Fibroblast of peridontal ligament (primary cell): ENCODE results near the gene THBS4.

Experiments
- DNase-seq: peaks from one replicate; pipeline ENCODE4 v3.0.0-alpha.2; 2010; ENCODE audit errors: extremely low read depth

THBS4 gene

DNA sequence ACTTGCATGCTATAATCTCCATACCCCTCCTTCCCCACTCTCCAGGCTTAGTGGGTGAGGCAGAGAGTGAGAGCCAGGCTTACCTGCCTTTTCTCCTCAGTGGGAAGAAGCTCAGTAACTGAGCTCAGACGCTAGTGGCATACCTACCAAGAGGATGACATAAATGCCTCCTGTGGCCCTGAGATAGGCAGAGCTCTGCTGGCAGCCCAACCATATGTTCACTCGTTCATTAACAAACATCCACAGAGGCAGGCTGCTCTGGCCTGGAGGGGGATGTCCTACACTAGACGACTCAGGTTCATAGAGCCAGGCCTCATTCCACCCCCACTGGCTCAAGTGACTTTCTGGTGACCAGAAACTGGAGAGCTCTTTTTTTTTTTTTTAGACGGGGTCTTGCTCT lies 81.3 kb downstream of the THBS4 start:
- DNase-seq: no peak

DNA sequence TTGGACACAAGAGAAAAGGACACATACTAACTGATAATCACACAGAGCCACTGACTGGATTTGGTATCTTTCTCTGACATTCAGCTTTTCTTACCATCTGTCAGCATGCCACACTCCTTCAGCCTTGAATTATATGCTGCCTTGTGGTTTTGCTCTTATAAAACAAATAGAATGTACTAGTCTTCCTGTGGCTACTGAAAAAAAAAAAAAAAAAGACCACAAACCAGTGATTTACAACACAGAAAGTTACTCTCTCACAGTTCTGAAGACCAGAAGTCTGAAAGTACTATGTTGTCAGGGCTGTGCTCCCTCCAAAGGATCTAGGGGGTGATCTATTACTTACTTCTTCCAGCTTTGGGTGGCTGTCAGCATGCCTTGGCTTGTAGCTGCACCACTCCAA lies 82.3 kb downstream of the THBS4 start:
- peak; percentile 24 for DNase-seq

DNA sequence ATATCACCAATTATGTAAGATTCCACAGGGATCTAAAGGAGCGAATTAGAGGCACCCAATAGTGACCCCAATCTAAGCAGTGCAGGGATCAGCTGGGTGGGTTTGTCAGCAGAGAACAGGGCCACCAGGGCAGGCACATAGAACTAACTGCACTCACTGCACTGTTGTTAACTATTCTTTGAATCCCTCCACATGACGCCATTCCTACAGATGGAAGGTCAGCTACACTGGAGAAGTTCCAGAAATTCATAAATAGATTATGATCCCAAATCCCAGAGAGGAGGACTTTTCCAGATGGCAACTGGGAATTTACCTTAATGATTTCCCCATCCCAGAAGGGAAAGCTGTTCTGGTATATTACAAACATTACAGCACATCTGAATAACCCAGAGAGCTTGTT lies 84.2 kb downstream of the THBS4 start:
- DNase-seq: no peak

DNA sequence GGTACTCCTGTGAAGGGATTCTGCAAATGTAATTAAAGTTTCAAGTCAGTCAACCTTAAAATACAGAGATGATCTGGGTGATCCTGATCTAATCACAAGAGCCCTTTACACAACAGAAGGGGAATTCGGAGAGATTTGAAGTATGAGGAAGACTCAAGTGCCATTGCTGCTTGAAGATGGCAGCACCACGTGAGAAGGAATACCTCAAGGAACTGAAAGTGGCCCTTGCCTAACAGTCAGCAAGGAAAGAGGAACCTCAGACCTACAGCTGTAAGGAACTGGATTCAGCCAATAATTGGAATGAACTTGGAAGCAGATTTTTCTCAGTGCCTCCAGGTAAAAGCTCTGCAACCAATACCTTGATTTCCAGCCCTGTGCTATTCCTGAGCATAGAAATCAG lies 87.4 kb downstream of the THBS4 start:
- DNase-seq: no peak

DNA sequence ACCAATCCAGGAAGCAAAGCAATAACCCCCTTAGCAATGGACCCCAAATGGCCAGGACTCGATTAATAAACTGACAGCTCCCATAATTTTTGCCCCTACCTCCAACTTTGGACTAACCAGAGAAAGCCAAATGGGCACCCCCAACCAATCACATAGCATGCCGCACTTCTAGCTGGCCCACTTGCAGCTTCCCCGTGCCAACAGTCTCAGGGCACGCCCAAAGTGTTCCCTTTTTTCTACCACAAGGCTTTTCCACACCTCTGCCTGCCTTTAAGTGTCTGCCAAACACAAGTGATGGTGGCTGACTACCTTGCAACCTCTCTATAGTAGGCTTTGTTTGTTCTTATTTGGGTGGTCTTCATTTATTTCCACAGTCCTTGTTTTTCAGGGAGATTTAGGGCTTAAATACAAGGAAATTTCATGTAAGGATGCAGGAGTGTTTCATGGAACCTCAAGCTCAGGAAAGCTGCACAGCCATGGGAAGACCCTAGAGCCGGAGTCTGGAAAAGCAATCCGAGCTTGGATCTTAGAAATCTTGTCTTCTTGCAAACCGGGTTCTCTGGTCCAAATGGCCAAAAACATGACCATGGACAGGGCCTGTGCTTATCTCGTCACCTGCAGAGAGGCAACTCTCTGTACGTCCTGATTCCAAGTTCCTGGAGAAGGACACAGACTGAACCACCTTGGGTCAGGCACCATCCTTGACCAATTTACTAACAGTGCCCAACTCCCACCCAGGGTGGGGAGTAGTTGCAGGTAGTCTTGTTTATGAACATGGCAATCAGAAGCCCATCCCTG lies 89.2 kb downstream of the THBS4 start:
- DNase-seq: no peak

DNA sequence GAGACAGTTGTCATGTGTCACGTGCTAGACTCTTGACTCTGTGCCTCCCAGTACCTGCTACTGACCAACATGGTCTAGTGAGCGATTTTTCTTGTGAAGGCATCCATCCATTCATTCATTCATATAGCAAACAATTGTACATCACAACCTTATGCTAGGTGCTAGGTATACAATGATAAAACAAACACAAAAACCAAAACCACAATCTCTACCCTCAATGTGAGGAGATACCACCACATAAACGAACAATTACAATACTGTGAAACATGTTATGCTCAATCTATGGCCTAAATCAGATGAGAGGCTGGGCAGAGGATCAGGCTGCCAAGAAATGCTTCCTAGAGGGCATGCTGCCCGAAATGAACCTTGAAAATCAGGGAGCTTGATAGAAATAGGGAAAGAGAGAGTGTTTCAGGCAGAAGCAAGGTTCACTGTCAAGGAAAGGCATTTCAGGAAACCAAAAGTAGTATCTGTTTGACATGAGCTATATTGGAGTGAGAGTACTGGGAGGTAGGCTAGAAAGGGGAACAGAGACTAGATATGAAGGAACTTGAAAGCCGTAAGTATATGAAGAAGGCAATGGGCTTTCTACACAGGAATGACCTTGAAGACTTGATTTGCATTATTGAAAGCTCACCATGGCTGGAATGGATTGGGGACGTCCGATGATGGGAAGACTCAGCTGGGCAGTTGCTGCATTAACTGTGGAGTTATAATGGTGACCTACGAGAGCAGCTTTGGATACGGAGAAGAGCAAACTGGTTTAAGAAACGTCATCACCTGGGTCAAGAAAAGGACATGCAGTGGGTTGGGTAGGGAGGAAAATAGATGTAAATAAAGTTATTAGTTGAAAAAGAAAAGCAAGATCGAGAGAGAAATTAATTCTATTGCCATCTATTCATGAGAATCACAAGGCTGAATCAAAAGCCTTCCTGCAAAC lies 90.1 kb downstream of the THBS4 start:
- no peak for DNase-seq

DNA sequence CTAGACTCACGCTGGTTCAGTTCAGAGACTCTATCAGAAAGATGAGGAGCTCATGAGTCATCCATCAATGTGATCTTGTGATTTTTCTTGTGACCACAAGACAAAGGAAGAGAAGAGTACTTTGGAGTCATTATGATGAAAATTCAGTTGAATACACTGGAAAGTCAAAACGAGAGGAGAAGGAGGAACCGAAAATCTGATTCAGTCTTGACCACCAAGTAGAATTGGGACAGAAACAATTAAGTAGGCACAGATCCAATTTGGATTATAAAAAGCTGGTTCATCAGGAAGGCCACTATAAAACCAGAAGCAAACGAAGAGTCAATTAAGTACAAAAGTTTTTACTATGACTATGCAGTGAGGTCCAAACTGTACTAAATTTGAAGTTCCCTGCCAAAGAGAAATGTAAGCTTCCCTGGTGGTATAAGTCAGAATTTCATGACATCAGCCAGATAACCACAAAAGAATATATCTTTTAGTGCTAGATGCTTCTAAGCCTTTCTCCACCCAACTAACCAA lies 90.9 kb downstream of the THBS4 start:
- DNase-seq: peak; percentile 89

DNA sequence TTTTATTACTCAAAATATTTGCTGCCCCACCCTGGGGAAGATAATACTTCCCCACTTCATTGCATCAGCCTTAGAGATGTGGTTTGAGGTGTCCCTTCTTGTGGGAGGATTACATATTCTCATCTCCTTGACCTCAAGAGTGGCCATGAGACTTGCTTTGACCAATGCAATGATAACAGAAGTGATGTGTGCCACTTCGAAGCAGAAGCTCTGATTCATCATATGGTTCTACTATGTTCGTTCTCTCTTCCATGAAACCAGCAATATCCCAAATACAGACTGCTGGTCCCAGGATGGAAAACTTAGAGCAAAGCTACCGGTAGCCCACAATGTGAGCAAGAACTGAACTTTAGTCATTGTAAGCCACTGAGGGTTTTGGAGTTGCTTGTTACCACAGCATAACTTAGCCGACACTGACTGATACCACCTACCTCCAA lies 92.0 kb downstream of the THBS4 start:
- no peak for DNase-seq

DNA sequence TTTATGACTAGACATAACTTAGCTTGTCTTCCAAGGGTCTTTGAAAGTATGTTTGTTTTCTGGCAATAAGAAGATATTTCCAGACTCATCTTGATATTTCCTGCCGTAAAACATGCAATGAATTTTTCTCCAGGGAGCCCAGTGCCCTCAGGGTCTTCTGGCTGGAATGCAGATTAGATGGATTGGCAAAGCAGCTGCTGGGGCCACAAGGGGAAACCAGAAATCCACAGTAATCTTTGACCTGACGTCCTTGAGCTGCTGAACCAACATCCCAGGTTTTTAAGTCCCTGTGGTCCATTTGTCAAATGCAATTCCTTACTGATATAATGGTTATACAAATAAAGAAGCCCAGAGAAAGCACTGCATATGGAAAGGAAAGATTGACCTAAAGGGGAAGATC lies 93.0 kb downstream of the THBS4 start:
- DNase-seq: no peak

DNA sequence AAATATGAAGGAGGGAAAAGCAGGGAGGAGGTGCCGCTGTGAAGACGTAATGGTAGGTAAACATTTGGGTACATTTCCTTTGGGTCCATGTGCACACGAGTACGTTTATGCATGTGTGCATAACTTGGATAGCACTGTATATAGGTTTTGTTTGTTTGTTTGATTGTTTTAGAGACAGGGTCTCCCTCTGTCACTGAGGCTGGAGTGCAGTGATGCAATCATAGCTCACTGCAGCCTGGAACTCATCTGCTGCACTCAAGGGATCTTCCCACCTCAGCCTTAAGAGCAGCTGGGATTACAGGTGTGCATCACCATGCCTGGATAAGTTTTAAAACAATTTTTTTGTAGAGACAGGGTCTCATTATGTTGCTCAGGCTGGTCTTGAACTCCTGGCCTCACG lies 94.0 kb downstream of the THBS4 start:
- DNase-seq: no peak
